ENCODE measurements around the gene CHSY1. TPM values are rescaled to one million over a fixed set of nuclear protein-coding genes. Genes with fewer than 3 reads are reported as not detected.

The CHSY1 gene
- total and polyA plus RNA-seq, 10 of the 15 experiments (the other 5 are each of a cell fraction or from before 2014, with no cell fraction given), result 1.4 to 31.2 (median 10.5) TPM

- TF ChIP-seq HSF1 (IDR thresholded peaks at IDR 0.05; ENCODE audit: low read depth, low read length) (no peak), NFIC (IDR thresholded peaks at IDR 0.05; ENCODE audit: low read depth, low read length) (no peak), BCL11A (IDR thresholded peaks at IDR 0.05; ENCODE audit: low read depth, low read length) (no peak), HCFC1 (IDR thresholded peaks at IDR 0.05; ENCODE audit: low read length) (no peak), CREM (IDR thresholded peaks at IDR 0.05; ENCODE audit: low read depth) (no peak), BACH1 (IDR thresholded peaks at IDR 0.05; ENCODE audit: borderline replicate concordance) (no peak), ZNF687 (IDR thresholded peaks at IDR 0.05) (no peak), NFXL1 (IDR thresholded peaks at IDR 0.05; ENCODE audit: borderline replicate concordance) (no peak)
Measured at GRCh38 chr15:101131489-101132389, 120.1 kb downstream of the CHSY1 start (continued).

Measured in GM12878 (cell line).